ENCODE results near the gene RNF4.

RNF4 gene

DNA sequence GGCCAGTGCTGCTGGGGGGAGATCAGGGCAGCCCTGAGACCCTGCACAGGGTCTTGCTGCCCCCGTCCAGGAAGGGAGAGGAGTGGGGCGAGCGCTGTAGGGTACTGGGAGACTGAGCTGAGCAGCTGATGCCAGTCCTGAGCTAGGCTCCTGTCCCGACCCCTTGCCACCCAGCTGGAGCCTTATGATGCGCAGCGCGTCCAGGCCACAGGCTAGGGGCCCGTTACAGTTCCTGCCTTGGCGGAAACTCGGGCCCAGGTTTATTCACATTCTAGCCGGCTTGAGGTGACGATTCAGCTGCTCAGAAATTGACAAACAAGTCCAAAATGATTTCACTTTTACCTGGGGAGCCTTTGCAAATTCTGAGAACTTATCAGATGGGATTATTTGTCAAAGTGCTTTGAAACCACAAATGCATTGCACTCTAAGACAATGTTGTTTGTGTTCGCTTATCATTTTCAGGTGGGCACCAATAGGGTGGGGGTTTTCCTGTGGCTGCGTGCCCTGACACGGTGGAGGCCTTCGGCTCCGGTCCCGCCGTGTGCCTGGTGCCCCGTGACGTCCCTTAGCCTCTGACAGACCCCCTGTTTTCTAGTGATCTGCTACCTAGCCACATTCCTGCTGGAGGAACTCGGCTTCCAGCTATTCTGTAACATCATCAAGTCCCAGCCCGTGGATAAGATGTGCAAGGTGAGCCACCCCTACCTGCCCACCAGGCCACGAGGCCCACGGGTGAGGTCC, 31.3 kb upstream of the RNF4 start:
- no peak for DNase-seq (ENCODE audit: low read depth)

DNA sequence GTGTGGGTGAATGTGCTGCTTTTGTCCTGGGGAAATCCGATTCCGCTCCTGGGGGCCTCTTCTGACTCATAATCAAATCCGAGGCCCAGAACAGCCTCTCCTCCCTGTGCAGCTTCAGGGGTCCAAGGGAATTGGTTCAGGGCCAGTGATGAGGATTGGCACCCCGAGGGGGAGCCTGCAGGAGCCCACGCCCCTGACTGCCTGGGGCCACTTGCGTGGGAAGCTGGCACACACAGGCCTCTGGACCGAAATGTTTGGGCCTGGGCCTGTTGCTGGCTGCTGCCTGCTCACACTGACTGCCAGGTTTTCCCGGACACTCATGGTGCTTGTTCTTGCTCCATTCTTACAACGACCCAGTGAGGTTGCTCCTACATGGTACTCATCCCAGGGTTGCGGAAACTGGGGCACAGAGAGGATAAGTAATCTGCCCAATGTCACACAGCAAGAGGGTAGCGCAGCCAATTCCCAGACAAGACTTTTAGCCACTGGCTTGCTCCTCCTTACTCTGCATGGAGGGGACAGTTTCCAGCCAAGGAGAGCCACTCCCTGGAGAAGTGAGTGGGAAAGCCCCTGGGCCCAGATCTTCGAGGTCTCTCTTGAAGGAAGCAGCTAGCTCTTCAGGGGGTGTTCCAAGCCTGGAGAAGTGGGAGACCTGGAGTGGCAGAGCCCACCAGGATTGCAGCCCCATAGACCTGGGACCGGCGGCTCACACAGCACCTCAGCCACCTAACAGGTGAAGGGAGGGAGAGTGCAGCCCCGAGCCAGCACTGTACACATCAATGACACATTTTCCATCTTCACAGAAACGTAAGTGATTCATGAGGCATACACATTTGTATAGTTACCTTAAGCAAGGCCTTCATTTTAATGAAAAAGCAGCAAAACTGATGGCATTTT, 29.8 kb upstream of the RNF4 start:
- no peak for DNase-seq (ENCODE audit: low read depth)

DNA sequence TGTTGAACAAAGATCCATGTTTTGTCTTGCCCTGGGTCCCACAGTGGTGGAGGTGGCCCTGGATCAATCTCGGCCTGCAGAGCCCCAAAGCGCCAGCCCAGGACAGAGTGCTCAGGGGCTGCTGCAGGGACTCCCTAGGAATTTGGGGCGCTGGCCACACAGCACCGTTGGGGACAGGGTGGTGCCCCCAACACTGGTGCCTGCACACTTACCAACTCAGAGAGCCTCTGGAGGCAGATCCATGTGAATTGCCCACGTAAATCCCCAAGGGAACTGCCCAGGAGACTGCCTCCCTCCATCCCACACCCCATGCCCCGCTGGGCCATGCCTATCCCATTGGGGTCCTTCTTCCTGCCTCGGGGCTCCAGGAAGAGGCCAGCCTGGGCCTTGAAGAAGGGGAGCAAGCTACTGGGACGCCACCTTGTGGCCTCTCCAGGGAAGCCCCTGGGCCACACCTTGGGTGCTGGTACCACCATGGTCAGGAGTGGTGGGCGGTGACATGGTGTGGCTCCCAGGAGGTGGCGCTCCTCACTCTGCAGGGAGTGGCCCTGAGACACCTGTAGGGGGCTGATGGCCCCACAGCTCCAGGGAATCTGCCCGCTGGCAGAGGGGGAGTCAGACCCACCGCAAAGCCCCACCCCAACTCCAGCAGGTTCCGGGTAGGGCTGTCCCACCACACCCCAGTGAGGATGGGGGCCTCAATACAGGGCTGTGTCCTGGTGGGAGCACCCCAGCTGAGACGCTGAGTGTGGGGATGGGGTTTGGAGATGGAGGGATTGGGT, 27.3 kb upstream of the RNF4 start:
- DNase-seq (ENCODE audit: low read depth) = no peak

DNA sequence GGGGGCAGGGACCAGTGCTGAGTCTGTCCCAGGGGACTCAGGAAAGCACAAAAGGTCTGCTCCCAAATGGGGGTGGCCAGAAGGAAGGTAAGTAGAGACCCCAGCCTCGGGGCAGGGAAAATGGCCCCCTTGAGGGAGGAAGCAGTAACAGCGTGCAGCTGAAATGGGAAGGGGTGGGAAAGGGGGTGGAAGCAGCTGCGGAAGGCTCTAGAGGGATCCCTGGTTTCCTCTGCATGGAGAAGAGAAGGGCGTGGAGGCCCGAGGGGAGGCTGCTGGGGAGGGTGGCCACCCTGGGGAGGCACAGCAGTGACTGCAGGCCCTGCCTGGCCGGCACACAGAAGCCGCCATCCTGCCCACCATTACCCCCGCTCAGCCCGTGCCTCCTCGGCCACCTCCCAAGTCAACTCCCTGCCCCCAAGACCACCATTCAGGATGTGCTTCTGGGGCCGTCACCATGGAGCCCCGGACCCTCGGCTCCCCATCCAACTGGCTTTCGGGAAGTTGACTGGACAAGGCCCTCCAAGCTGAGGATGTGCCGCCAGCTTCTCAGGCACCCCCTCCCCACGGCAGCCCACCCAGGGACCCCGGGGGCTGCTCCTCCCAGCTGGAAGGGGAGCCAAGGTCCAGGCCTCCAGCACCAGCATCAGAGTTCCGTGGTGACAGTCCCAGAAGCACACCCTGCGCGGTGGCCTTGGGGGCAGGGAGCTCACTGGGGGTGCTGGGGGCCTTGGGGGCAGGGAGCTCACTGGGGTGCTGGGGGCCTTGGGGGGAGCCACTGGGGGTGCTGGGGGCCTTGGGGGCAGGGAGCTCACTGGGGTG, 26.5 kb upstream of the RNF4 start:
- DNase-seq (ENCODE audit: low read depth) = no peak

GRCh38 chr4:2443061-2443730, 25.7 kb upstream of the RNF4 start:
- no peak for DNase-seq (ENCODE audit: low read depth)

GRCh38 chr4:2443956-2444740, 24.8 kb upstream of the RNF4 start:
- no peak for DNase-seq (ENCODE audit: low read depth)

DNA sequence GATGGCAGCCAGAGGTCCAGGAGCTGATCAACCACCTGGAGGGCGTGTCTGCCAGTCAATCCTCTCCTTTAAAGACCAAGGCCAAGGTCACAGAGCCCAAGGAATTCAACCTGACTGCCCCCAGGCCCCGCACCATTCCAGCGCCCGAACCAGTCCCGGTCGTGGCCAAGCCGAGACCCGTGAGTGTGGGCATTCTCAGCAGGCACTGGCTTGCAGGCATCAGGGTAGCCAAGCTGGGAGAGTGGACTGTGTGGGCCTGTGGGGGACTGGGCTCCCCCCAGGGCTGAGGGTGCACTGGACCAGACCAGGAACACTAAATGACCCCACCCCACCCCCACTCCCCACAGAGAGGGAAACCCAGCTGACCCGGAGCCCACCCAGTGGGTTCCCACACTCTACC, 23.8 kb upstream of the RNF4 start:
- DNase-seq (ENCODE audit: low read depth) = no peak

DNA sequence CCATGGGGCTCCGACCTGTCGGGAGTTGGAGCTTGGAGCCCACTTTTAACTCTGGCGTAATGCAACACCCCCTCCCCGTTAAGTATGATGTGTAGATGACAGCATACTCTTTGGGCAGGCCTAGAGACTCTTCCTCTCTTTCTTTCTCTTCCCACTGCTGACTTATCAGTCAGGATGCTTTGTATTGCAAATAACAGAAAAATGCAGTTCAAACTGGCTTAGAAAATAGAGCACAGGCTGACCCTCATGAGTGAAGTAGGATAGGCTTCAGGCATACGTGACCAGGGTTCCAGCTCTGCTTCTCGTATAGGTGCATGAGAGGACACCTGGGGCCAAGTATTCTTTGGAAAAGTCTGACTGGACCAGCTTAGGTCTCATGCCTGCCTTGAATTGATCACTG, 23.3 kb upstream of the RNF4 start:
- no peak for DNase-seq (ENCODE audit: low read depth)

DNA sequence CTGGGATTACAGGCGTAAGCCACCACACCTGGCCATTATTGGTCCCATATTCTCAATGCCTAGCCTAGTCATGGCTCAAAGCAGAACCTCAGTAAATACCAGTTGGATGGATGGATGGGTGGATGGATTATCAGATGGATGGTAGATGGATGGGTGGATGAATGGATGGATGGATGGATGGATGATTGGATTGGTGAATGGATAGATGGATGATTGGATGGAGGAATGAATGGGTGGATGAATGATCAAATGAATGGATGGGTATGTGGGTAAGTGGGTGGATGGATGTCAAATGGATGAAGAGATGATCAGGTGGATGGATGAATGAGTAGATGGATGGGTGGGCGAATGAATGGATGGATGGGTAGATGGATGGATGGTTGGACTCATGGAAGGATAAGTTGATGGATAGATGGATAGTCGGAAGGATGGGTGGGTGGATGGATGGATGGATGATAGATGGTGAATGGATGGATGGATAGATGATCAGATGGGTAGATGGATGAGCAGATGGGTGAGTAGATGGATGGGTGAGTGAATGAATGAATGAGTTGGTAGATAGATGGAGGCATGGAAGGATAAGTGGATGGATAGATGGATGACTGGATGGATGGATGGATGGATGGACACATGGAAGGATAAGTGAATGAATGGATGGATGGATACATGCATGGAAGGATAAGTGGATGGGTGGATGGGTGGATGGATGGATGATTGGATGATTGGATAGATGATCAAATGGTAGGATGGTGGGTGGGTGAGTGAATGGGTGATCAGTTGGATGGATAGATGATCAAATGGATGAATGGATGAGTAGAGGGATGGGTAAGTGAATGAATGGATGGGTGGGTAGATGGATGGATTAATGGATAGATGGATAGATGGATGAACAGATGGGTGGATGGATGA, 22.0 kb upstream of the RNF4 start:
- DNase-seq (ENCODE audit: low read depth) = no peak

- no peak for DNase-seq (ENCODE audit: low read depth)
Observed at GRCh38 chr4:2448589-2448988, 20.3 kb upstream of the RNF4 start.

- DNase-seq (ENCODE audit: low read depth) = no peak
Observed at GRCh38 chr4:2449051-2449450, 19.9 kb upstream of the RNF4 start.

DNA sequence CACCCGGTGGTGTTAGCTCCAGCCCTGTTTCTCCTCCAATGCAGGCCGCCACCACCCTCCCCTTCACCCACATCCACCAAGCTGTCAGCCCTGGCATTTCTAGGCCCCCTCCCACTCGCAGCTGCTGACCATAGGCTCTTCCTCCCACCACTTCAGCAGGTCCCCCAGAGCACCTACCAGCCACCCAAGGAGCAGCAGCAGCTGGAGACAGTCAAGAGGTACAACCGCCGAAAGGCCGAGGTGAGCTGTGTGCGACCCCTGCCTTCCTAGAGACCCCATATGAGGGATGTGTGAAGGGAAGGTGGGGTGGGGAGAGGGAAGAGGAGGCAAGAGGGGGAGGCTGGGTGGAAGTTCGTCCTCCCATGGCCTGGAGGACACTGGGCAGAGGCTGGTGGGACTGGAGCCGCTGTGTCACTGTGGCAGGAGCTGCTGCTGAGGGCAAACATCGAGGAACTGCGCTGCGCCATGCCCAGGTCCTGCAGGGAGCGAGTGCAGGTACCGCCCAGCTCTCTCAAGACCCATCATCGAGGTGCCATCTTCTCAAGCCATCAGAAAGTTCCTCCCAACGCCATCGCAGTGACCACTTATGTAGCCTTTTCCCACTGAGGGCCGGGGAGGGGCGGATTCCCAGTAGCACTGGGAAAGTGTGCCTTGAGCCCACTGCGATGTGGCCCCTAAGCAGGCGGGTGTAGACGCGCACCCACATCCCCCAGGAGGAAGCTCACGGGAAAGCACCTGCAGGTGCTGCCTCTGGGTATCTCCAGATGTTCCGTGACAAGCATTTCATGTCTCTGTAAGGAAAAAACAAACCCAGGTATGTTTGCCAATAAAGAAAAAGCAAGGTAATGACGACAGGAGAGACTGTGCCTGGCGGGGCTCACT, 19.2 kb upstream of the RNF4 start:
- no peak for DNase-seq (ENCODE audit: low read depth)

GRCh38 chr4:2450394-2451035, 18.4 kb upstream of the RNF4 start:
- no peak for DNase-seq (ENCODE audit: low read depth)

DNA sequence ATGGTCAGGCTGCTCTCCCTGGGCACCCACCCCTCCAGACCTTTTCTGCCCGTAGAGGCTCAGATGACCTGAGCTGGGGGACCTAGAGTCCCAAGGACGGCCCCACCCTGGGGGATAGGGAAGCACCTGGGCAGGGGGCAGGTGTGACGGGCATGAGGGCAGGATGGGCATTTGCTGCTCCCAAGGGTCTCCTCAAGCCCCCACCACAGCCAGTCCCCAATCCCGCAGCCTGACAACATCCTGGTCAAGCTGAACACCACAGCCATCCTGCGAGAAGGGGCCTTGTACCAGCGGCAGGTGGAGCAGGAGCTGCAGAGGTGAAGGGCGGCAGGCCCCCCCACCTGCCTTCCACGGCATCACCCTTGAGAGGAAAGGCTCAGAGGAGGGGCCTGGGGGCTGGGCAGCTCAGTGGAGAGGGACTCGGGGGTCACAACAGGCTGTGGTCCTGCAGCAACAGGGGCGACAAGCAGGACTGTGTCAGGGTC, 17.8 kb upstream of the RNF4 start:
- no peak for DNase-seq (ENCODE audit: low read depth)

- no peak for DNase-seq (ENCODE audit: low read depth)
Observed at GRCh38 chr4:2451821-2452785, 16.8 kb upstream of the RNF4 start.

Measured in GM04503 (cell line).